ENCODE results near the gene CCNB1. TPM values are rescaled to one million over a fixed set of nuclear protein-coding genes. Genes with fewer than 3 reads are reported as not detected.

The CCNB1 gene
- total RNA-seq, 1 donor from 2014 or later: 42.7 TPM

DNA sequence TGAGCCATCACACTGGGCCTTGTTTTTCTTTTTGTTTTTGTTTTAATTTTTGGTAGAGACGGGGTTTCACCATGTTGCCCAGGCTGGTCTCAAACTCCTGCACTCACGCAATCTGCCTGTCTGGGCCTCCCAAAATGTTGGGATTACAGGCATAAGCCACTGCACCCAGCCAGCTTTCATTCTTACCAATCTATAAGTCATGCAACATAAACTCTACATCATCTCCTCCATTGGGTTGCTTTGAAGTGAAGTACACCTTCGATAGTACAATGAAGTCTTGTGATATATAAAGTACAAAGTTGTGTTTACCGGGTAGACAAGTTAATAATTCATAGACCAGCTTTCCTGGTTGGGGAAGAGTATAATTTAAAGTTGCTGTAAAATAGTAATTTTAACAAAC, 58.9 kb downstream of the CCNB1 start:
- Mint-ChIP-seq H3K27ac (ENCODE audit: unreplicated experiment) (no peak overlapping the region), H3K36me3 (ENCODE audit: low read depth, unreplicated experiment) (peaks cover 6% of the 10 kb centered on the region), H3K27me3 (ENCODE audit: unreplicated experiment) (peaks cover 2% of the 10 kb centered on the region), H3K9me3 (ENCODE audit: unreplicated experiment) (no peaks in the 10 kb centered on the region), H3K4me3 (ENCODE audit: unreplicated experiment) (no peak overlapping the region), H3K4me1 (ENCODE audit: unreplicated experiment) (no peaks in the 10 kb centered on the region)
- TF ChIP-seq, protein P1, sequence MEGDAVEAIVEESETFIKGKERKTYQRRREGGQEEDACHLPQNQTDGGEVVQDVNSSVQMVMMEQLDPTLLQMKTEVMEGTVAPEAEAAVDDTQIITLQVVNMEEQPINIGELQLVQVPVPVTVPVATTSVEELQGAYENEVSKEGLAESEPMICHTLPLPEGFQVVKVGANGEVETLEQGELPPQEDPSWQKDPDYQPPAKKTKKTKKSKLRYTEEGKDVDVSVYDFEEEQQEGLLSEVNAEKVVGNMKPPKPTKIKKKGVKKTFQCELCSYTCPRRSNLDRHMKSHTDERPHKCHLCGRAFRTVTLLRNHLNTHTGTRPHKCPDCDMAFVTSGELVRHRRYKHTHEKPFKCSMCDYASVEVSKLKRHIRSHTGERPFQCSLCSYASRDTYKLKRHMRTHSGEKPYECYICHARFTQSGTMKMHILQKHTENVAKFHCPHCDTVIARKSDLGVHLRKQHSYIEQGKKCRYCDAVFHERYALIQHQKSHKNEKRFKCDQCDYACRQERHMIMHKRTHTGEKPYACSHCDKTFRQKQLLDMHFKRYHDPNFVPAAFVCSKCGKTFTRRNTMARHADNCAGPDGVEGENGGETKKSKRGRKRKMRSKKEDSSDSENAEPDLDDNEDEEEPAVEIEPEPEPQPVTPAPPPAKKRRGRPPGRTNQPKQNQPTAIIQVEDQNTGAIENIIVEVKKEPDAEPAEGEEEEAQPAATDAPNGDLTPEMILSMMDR (IDR thresholded peaks at IDR 0.05; ENCODE audit: unreplicated experiment): no peak
- DNase-seq (ENCODE audit: low spot score): no peak

Other genes with a start within 250 kb of the CCNB1 start
- 28.1 TPM for gene SLC30A5, start 73.1 kb upstream of the CCNB1 start, total RNA-seq (ENCODE audit: unreplicated experiment)
- 13.1 TPM for gene CENPH, start 22.4 kb downstream of the CCNB1 start, total RNA-seq (ENCODE audit: unreplicated experiment)
- 21.4 TPM for gene CDK7, start 67.7 kb downstream of the CCNB1 start, total RNA-seq (ENCODE audit: unreplicated experiment)
- gene CCDC125, start 165.7 kb downstream of the CCNB1 start, total RNA-seq (ENCODE audit: unreplicated experiment): 4.8 TPM
- gene AK6, start 202.4 kb downstream of the CCNB1 start, total RNA-seq (ENCODE audit: unreplicated experiment): 27.1 TPM
- 59.4 TPM for gene TAF9, start 202.4 kb downstream of the CCNB1 start, total RNA-seq (ENCODE audit: unreplicated experiment)
- 23.3 TPM for gene RAD17, start 202.7 kb downstream of the CCNB1 start, total RNA-seq (ENCODE audit: unreplicated experiment)
- gene MARVELD2, start 248.0 kb downstream of the CCNB1 start, total RNA-seq (ENCODE audit: unreplicated experiment): 6.5 TPM

All from endothelial cell (in vitro differentiated cells).